Activated naive CD4-positive, alpha-beta T cell treated with anti-CD3 and anti-CD28 coated beads, Interleukin-2, amount 50 U/mL, for 72 hours (primary cell): Measurements from ENCODE around the gene DNAJB2. TPM values are rescaled to one million over a fixed set of nuclear protein-coding genes. Genes with fewer than 3 reads are reported as not detected.

Source experiments
- ATAC-seq, 2 donors: fragments of 150-1000 bp; cut with Tn5 transposase; 2 replicates each; pipeline ENCODE4 v1.10.0; 2021; ENCODE audit warnings: mild to moderate bottlenecking in 2 of 2, moderate library complexity in 2 of 2
- DNase-seq, 2 donors: peaks; one replicate each; pipeline ENCODE4 v3.0.0; 2021 to 2022; ENCODE audit warnings: low spot score in 2 of 2
- H3K27ac Mint-ChIP-seq, 2 donors: one replicate each; pipeline ENCODE4 v1.8.0; 2022; ENCODE audit warnings: mild to moderate bottlenecking in 2 of 2, mixed read lengths in 2 of 2
- H3K36me3 Mint-ChIP-seq, 2 donors: one replicate each; pipeline ENCODE4 v1.8.0; 2022; ENCODE audit warnings: mixed read lengths in 2 of 2
- H3K9me3 Mint-ChIP-seq, 2 donors: one replicate each; pipeline ENCODE4 v1.8.0; 2022; ENCODE audit warnings: mixed read lengths in 2 of 2
- total RNA-seq, 2 donors: library from RNA; stranded (reverse); gene quantifications; one replicate each; pipeline ENCODE4 v1.2.3, GENCODE V29; 2022

The DNAJB2 gene
- total RNA-seq, 2 donors from 2014 or later = 59.7 to 67.2 TPM

DNA sequence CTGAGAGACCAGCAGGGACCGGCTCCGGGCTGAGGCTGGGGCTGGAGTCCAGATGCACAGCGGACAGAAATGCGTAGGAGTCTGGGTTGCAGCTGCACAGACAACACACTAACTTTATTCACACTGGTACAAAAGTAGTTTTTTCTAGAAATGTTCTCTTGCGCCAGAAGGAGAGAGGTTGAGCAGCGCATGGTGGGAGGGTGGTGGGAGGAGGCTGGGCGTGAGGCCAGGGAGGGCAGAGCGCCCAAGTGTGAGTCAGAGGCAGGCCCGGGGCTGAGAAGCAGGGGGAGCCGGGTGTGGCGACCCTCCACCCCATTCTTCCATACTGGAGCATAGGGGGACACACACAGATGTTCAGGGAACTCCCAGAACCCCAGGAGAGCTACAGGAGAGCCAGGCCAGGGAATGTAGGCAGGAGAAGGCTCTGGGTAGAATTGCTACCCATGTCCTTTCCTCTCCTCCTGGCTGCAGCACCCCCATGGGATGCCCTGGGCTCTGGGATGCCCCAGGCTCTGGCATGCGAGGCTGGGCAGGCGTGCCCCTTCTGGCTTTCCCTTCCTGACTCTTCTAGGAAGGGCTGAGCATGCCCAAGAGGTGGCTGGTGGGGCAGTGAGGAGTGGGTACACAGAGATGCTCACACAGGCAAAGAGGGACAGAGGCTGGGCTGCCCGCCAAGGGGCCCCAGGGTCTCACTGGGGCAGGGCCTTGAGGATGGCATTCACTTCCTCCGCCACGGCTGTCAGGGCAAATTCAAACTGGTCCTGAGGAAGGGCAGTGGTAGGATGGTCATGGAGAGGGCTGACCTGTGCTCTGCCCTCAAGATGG is 10.6 kb downstream of the DNAJB2 start:
- Mint-ChIP-seq H3K36me3 (no peaks in the 10 kb centered on the region), H3K9me3 (no peaks in the 10 kb centered on the region), H3K27ac (no peak overlapping the region)
- ATAC-seq (no peak), DNase-seq (peak in 1 of 2 donors; percentile 45)

DNA sequence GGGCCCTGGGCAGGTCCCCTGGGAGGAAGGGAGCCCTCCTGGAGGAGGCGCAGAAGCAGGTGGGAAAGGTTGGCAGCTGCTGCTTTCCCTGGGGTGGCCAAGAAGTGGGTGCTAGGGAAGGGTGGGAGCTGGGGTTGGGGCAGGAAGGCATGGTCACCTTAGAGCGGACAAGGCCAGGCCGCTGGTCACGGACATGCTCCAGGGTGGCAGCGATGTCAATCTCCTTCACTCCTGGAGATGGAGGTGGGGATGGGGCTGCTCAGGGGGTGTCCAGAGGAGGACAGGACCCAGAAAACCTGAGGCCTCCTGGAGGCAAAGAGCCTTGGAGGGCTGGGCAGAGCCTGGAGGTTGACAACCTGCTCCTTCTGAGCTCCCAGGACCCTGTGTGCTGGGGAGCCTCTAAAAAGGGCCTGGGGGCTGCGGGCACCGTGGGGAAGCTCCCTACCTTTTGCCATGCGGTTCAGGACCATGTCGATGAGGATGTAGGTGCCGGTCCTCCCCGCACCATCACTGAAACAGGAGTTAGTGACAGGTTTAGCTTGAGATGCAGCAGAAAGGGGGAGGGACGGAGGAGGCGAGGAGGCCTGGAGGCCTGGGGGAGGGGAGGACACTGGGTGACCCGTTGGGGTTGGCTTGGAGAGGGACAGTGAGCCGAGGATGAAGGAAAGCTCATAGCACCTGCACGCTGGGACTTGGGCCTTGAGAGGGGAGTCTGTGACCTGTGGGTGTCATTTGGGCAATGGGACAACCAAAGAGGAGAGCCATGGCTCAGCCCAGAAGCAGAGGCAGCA is 11.4 kb downstream of the DNAJB2 start:
- no peaks in the 10 kb centered on the region for H3K9me3 Mint-ChIP-seq
- ATAC-seq (no peak), DNase-seq (peak in 1 of 2 donors; percentile 31)
- peak overlapping the region; percentile 10 to 48 for H3K27ac Mint-ChIP-seq
- H3K36me3 Mint-ChIP-seq = no peaks in the 10 kb centered on the region

DNA sequence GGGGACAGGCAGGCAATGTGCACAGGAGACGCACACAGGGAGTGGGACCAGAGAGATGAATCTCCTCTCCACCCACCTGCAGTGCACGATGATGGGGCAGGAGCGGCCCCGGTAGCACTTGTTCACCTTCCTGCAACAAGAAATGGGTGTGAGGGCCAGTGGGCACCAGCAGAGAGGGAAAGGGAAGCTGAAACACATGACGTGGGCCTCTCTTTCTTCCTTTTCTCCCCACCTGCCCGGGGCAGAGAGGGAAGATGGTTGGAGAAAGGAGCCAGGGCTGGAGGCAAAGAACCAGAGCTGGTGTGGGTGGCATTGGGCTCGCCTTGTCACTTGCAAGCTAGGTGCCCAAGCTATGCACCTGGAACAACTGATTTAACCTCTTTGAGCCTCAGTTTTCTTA is 12.2 kb downstream of the DNAJB2 start:
- DNase-seq (peak in 1 of 2 donors; percentile 21), ATAC-seq (no peak)
- peak overlapping the region in 1 of 2 donors; percentile 48 for H3K27ac Mint-ChIP-seq
- H3K9me3 Mint-ChIP-seq = no peaks in the 10 kb centered on the region
- no peaks in the 10 kb centered on the region for H3K36me3 Mint-ChIP-seq

DNA sequence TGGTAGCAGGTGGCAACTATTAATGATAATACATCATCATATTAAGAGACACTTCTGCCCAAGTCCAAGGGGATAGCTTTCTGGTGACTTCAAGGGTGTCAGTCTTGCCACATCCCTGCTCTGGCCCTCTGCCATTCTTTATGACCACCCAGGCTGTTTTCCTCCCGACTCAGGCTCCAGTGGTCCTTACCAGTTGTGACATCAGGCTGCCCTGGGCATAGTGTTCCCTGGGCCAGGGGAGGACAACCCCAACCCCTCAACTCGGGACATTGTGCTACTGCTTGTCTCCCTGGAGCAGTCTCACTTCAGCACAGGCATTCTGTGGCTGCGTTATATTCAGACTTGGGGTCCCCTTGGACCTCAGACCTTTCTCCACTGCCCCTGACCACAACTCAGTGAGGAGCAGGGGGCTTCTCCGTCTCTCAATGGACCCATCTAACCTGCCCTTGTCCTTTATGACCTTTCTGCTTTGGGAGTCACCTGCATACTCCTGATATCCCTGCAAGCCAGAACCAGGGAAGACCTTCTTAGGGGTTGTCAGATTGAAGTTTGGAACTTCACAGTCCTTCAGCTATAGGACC is 12.8 kb downstream of the DNAJB2 start:
- H3K27ac Mint-ChIP-seq = no peak overlapping the region
- H3K9me3 Mint-ChIP-seq = no peaks in the 10 kb centered on the region
- no peak for DNase-seq
- ATAC-seq = no peak
- no peaks in the 10 kb centered on the region for H3K36me3 Mint-ChIP-seq

DNA sequence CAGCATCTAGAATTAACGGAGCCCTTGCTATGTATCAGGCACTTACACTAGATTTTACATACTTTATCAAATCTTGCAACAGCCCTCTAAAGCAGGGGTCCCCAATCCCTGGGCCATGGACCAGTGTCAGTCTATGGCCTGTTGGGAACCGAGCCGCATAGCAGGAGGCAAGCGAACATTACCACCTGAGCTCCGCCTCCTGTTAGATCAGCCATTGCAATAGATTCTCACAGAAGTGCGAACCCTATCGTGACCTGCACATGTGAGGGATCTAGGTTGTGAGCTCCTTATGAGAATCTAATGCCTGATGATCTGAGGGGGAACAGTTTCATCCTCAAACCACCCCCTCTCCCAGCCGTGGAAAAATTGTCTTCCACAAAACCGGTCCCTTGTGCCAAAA is 13.4 kb downstream of the DNAJB2 start:
- Mint-ChIP-seq H3K27ac (no peak overlapping the region), H3K36me3 (no peaks in the 10 kb centered on the region), H3K9me3 (no peaks in the 10 kb centered on the region)
- no peak for ATAC-seq
- DNase-seq = peak in 1 of 2 donors; percentile 28

DNA sequence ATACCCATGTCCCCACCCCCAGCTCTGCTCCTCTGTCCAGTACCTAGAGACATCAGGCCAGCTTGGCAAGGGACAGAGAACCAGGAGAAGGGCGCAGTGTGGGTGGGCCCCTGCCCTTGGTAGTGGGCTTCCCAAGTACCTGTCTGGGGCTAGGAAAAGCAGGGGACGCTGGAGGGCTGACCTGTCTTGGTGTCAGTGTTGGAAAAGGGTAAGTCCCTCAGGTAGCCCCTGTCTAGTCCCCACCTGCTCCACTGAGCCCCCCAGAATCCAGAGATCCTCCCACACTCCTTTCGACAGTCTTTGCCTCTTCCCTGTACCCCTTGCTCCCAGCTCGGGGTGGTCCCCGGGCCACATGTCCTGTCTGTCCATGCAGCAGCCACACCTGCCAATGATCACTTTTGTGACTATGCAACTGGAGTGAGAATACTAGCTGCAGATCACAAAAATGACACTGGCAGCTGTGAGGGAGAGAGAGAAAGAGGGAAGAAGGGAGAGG is 14.6 kb downstream of the DNAJB2 start:
- H3K27ac Mint-ChIP-seq = peak overlapping the region in 1 of 2 donors; percentile 85
- peak in 1 of 2 donors; percentile 45 for DNase-seq

DNA sequence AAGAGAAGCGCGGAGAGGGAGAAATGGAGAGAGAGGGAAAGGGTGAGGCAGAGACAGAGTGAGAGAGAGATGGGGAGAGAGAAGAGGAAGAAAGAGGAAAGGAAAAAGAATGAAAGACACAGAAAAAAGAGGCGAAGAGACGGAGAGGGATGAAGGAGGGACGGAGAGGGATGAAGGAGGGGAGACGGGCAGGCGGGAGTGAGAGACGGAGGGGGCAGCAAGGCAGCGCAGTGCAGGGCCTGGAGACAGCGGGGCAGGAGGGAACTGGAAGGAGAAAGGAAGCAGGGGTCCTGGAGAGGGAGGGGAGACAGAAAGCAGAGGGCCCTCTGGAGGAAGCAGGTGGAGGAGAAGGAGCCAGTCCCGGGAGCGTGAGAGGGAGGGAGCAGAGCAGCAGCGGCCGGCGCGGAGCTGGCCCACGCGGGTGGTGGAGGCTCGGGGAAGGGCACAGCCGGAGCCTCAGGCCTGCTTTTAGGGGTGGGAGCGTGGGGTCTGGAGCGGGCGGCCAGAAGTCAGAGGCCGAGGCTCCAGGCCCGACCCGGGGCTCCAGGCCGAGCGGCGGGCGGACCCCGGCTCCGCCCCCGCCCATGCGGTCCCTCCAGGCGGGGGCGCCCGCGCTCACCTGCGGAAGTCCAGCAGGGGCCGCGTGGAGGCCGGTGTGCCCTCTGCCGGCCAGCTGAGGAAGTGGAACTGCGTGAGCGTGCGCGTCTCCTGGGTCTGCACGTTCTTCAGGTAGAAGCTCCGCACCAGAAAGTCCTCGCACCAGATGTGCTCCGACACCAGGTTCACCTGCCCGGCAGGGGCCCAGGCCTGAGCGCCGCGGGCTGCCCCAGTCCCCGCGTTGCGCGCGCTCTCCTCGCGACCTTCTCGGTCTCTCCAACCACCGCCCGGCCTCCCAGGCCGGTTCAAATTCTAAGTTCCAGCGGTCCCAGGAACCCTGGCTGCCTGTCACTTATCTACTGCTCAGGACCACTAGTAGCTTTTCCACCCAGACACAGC is 15.5 kb downstream of the DNAJB2 start:
- H3K36me3 Mint-ChIP-seq = no peaks in the 10 kb centered on the region
- ATAC-seq (peak; percentile 87 to 88), DNase-seq (peak; percentile 90 to 95)
- H3K9me3 Mint-ChIP-seq = no peaks in the 10 kb centered on the region
- peak overlapping the region; percentile 36 to 85 for H3K27ac Mint-ChIP-seq

More for the DNA sequence above, 14.6 kb downstream of the DNAJB2 start:
- no peak for ATAC-seq
- no peaks in the 10 kb centered on the region for H3K36me3 Mint-ChIP-seq
- no peaks in the 10 kb centered on the region for H3K9me3 Mint-ChIP-seq

DNA sequence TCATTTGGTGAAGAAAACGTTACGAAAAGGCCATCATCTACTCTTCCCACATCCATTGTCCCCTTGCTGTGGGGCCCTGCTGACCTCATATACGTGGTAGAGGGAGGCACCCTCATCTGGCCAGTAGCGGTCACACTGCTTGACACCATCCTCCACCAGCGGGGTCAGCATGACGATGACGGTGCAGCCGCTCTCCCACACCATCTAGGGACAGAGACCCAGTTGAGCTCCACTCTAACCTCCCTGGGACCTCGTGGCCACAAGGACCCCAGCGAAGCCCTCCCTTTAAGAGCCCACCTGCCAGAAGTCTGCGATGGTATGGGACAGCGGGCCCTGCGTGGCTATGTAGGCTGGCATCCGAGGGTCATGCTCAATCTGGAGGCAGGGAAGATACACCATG is 17.0 kb downstream of the DNAJB2 start:
- DNase-seq (no peak), ATAC-seq (no peak)
- Mint-ChIP-seq H3K27ac (no peak overlapping the region), H3K36me3 (no peaks in the 10 kb centered on the region), H3K9me3 (no peaks in the 10 kb centered on the region)

DNA sequence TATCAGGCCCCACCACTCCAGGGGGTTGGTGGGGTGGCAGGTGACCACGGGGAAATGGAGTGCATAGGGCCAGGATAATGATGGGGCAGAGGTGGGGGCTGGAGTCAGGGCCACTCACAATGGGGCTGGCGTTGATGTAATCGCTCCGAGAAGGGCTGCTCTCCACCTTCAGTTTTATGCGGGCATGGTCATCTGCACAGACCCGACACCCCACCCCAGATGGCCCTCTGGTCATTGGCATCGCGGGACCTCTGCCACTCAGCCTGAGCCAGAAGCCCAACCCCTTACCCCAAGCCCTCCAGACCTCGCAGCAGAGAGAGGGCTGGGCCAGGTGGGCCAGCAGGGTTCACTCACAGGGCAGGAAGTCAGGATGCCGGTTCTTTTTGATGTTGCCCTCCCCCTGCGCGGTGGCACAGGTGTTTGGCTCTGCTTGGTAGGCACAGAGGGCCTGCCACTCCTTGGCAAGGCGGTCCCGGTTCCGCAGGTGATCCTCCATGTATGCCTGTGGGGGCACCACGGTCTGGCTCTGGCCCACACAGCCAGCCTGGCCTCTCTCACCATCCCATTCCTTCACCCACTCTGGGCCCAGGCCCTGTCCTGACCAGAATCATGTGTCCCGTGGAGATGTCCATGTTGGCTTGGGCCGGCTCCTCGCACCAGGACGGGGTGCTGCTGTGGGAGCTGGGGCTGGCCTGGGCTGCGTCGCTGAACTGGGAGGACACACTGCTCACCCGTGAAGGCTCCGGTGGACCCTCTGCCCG is 17.6 kb downstream of the DNAJB2 start:
- ATAC-seq (no peak), DNase-seq (no peak)
- Mint-ChIP-seq H3K27ac (no peak overlapping the region), H3K36me3 (no peaks in the 10 kb centered on the region), H3K9me3 (no peaks in the 10 kb centered on the region)

DNA sequence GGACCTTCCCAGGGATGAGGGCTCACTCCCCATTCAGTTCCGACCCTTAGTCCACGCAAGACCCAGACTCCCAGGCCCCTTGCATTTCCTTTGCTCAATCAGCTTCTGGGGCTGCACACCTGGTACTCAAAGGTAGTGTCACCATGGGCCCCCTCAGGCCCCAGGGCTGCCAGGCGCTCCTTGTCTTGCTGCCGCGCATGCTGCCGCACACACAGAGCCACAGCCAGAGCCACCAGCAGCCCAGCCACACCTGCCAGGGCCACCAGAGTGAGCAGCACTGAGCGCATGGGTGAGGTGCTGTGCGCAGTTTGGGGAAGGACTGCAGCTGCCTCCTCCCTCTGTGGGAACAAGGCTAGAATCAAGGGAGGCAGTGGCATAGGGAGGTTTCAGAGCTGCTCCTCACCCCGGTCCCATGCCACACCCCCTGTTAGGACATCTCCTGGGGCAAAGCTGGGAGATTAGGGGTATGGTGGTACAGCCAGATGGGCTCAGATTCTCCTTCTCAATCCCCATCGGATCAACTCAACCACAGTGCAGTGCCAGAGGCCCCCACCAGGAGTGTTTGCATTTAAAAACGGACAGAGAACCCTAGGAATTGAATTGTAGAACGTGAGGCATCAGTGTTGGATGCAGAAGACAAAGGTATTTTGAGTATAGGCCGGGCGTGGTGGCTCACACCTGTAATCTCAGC is 18.7 kb downstream of the DNAJB2 start:
- H3K27ac Mint-ChIP-seq = no peak overlapping the region
- no peaks in the 10 kb centered on the region for H3K36me3 Mint-ChIP-seq
- DNase-seq = no peak
- no peak for ATAC-seq
- H3K9me3 Mint-ChIP-seq = no peaks in the 10 kb centered on the region

DNA sequence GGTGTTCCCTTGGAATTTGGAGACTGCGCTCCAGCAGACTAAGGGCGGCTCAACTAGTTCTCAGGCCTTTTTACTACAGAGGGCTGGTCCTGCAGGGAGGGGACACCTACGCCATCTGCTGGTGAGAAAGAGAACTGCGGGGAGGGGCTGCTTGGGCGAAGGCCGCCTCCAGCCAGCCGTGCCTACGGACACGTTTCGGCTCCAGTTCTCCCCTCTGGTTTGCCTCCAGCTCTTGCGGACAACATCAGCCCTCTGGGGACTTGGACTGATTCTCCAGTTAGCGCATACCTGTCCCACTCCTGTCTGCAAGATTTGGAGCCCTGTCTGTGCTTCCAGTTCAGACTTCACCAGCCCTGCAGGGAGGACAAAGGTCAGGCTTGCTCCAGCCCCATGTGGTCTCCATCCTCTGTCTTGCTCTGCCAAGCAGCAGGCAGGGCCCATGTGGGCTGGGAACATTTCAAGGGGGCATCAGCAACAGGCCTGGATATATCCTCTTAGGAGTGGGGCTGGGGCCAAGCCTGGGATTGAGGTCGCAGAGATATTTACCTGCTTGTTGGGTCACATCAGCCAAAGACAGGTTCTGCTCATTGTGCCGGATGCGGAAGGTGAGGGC is 19.7 kb downstream of the DNAJB2 start:
- H3K9me3 Mint-ChIP-seq = no peaks in the 10 kb centered on the region
- peak; percentile 67 to 68 for ATAC-seq
- peak; percentile 84 to 96 for DNase-seq
- no peaks in the 10 kb centered on the region for H3K36me3 Mint-ChIP-seq
- peak overlapping the region in 1 of 2 donors; percentile 60 for H3K27ac Mint-ChIP-seq

DNA sequence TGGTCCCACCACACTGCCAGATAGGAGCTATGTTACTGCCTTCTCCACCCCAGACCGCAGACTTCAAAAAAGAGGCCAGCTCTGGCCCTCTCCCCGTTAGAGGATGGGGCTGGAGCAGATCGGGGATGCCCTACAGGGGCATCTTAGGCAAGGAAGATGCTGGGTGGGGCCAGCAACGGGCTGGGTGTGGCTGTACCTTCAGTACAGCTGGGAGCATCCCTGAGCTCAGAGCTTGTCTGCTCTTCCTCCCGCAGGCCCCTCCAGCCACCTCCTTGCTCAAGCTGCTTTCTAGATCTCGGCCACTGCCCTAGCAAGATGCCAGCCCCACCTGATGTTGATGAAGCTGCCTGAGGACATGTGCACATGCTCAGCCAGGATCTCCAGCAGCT is 20.2 kb downstream of the DNAJB2 start:
- H3K36me3 Mint-ChIP-seq = no peaks in the 10 kb centered on the region
- peak overlapping the region in 1 of 2 donors; percentile 60 for H3K27ac Mint-ChIP-seq
- ATAC-seq (no peak), DNase-seq (no peak)
- H3K9me3 Mint-ChIP-seq = no peaks in the 10 kb centered on the region

DNA sequence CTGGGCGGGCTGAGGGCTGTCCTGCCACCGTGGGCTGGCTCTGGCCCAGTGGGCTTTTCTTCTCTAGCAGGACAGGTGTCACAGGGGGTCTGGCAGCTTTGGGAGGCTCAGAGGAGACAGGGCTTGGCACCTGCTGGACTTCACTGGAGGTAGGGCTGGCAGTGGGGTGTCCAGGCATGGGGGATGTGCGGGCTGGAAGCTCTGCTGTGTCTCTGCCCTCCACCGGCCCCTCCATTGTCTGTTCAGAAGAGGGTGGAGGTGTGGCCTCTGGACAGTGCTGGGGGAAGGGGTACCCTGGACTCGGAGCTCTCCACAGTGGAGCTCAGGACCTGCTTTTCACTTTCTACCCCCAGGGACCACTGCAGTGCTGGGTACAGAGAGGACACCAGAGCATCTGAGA is 20.9 kb downstream of the DNAJB2 start:
- Mint-ChIP-seq H3K36me3 (no peaks in the 10 kb centered on the region), H3K9me3 (no peaks in the 10 kb centered on the region), H3K27ac (no peak overlapping the region)
- no peak for DNase-seq
- no peak for ATAC-seq

DNA sequence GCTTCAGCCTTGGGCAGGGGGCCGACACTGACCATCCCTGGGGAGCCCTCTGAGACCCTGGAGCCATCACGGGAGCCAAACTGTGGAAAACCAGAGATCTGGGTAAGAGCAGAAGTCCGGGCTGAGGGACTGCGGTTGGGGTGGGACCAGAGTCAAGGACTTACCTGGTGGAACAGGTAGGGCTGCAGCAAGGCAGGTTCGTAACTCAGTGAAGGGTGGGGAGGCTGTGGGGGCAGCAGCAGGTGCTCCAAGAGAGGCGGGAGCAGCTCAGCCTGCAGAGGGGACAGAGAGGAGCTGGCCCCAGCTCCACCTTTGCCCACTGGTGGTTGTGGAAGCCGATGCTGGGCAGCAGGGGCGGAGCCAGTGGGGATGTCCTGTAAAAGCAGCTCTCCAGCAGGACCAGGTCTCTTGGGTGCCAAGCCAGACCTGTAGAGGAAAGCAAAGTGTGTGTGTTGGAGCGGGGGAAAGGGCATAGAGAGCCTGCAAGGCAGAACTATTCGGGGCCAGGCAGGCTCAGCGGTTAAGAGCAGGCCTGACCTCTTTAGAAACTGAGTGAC is 23.3 kb downstream of the DNAJB2 start:
- H3K27ac Mint-ChIP-seq = no peak overlapping the region
- DNase-seq (no peak), ATAC-seq (no peak)
- H3K9me3 Mint-ChIP-seq = no peaks in the 10 kb centered on the region
- H3K36me3 Mint-ChIP-seq = no peaks in the 10 kb centered on the region
